Measurements from ENCODE around the gene ANKRD28. TPM values are rescaled to one million over a fixed set of nuclear protein-coding genes. Genes with fewer than 3 reads are reported as not detected.

Gene ANKRD28
- total and polyA plus RNA-seq, 2 of the 13 experiments (the other 11 are each of a cell fraction or from before 2014, with no cell fraction given), result 21.0 to 28.9 TPM

DNA sequence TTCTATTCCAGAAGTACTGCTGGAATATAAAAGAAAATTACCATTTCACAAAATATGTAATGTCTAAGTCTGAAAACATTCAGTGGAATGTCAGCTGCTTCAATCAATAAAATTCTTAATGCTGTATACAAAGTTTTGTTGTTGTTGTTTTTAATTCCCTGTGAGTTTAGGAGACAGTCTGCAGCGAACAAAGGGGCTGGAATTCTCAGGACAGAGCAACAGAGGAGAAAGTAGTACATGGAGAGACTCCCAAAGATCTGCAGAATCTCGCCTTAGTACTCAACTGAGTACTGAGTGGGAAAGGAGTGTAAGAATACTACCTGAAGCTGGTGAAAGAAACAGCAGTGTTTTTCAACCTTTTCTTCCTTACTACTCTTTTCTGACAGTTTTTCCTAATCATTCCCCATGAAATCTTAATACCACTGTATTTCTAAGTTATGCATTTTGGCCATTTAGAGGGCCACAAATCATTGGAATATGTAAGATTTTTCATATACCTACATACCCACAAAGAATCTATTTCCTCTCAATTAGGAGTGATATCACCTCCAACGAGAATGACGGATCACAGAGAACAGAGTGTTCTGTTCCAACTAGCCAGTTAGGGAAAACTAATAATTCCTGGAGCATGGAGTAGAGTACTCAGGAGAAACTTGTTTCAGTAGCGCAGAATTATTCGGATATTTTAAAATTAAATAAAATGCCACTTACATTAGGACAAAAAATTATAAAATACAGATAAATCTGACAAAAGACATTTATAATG lies 16.0 kb downstream of the ANKRD28 start:
- no peaks in the 10 kb centered on the region for H3K27me3 ChIP-seq (ENCODE audit: control insufficient read depth in 1 of 2, insufficient read depth in 2 of 2, low read length in 2 of 2)
- H3K4me2 ChIP-seq (ENCODE audit: low read depth, low read length), result no peak overlapping the region
- TF ChIP-seq ZNF607 (CRISPR knock-in tag; IDR thresholded peaks at IDR 0.05; ENCODE audit: borderline replicate concordance) (no peak), ZNF34 (CRISPR knock-in tag; IDR thresholded peaks at IDR 0.05; ENCODE audit: borderline replicate concordance) (no peak), YY1 (IDR thresholded peaks at IDR 0.05; ENCODE audit: insufficient read depth, insufficient replicate concordance, low read depth, low read length) (no peak), SP140L (CRISPR knock-in tag; IDR thresholded peaks at IDR 0.05; ENCODE audit: borderline replicate concordance) (no peak)
- TF ChIP-seq, protein P1, sequence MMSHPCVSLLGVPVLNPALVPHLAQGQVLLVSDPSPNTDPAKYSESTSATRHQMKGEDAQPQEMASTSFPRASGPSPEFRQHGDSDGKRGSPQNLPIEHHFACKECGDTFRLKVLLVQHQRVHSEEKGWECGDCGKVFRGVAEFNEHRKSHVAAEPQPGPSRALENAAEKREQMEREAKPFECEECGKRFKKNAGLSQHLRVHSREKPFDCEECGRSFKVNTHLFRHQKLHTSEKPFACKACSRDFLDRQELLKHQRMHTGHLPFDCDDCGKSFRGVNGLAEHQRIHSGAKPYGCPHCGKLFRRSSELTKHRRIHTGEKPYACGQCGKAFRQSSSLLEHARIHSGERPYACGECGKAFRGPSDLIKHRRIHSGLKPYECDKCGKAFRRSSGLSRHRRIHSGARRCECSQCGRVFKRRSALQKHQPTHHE (CRISPR knock-in tag; IDR thresholded peaks at IDR 0.05; ENCODE audit: borderline replicate concordance), result no peak
- H2AFZ ChIP-seq (ENCODE audit: low read length), result no peak overlapping the region
- H4K20me1 ChIP-seq (ENCODE audit: insufficient read depth, low read length), result no peaks in the 10 kb centered on the region
- H3K36me3 ChIP-seq (replicated peaks in 1 of 2; ENCODE audit: control insufficient read depth in 1 of 2, insufficient read depth in 2 of 2, low read length in 2 of 2), result 0 out of 5 replicates have a peak, but pooled peaks cover 0 to 3% of the 10 kb centered on the region in 2 experiments
- peaks cover 26% of the 10 kb centered on the region for H3K79me2 ChIP-seq (ENCODE audit: insufficient read depth, low read length)
- POLR2A ChIA-PET, result no interaction called here
- CTCF ChIA-PET (ENCODE audit: low intra/inter-chr PET ratio, low total read pairs), result no interaction called here
- in situ Hi-C loops (cut with HindIII; ENCODE audit: extremely low pct_ligation_motif_present, low pct_unique_long_range_greater_than_20kb), result no loop called here
- peaks cover 21% of the 10 kb centered on the region for H3K4me1 ChIP-seq (ENCODE audit: insufficient read depth, low read length)
- ATAC-seq, result no peak
- FAIRE-seq, result no peak
- H3K9ac ChIP-seq (ENCODE audit: insufficient read depth, low read depth, low read length), result no peak overlapping the region
- no peaks in the 10 kb centered on the region for H3K9me3 ChIP-seq (ENCODE audit: low read length)
- H3K27ac ChIP-seq (ENCODE audit: extremely low read length, insufficient read depth, low read length), result no peak overlapping the region
- intact Hi-C loops (cut with micrococcal nuclease; ENCODE audit: unreplicated experiment), result no loop called here
- over 99% methylated on average over 6 of the region's 6 CpGs for WGBS (ENCODE audit: low lambda C conversion rate)
- DNase-seq (ENCODE audit: low spot score), result no peak
- no peak overlapping the region for H3K4me3 ChIP-seq (replicated peaks in 1 of 3; ENCODE audit: insufficient read depth in 1 of 3, low read depth in 2 of 3, low read length in 3 of 3)
- no TSS peak for BruUV-seq (replicated peaks)

DNA sequence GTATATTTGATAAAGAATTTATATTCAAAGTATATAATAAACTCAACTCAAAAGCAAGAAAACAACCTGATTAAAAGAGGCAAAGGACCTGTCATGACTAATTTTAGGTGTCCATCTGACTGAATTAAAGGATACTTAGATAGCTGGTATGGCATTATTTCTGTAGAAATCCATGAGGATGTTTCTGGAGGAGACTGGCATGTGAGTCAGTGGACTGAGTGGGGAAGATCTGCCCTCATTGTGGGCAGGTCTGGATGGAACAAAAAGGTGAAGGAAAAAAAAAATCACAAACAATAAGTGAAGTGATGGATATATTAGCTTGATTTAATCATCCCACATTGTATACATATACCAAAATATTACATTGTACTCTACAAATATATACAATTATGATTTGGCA lies 16.6 kb downstream of the ANKRD28 start:
- Histone ChIP-seq H4K20me1 (ENCODE audit: insufficient read depth, low read length) (no peaks in the 10 kb centered on the region), H3K79me2 (ENCODE audit: insufficient read depth, low read length) (peaks cover 26% of the 10 kb centered on the region), H3K9me3 (ENCODE audit: low read length) (no peaks in the 10 kb centered on the region), H3K27ac (ENCODE audit: extremely low read length, insufficient read depth, low read length) (no peak overlapping the region), H3K36me3 (replicated peaks in 1 of 2; ENCODE audit: control insufficient read depth in 1 of 2, insufficient read depth in 2 of 2, low read length in 2 of 2) (0 out of 5 replicates have a peak, but pooled peaks cover 0 to 3% of the 10 kb centered on the region in 2 experiments), H3K4me1 (ENCODE audit: insufficient read depth, low read length) (peaks cover 21% of the 10 kb centered on the region), H3K27me3 (ENCODE audit: control insufficient read depth in 1 of 2, insufficient read depth in 2 of 2, low read length in 2 of 2) (no peaks in the 10 kb centered on the region), H3K4me3 (replicated peaks in 1 of 3; ENCODE audit: insufficient read depth in 1 of 3, low read depth in 2 of 3, low read length in 3 of 3) (no peak overlapping the region), H2AFZ (ENCODE audit: low read length) (no peak overlapping the region), H3K4me2 (ENCODE audit: low read depth, low read length) (no peak overlapping the region), H3K9ac (ENCODE audit: insufficient read depth, low read depth, low read length) (no peak overlapping the region)
- TF ChIP-seq, protein P2, sequence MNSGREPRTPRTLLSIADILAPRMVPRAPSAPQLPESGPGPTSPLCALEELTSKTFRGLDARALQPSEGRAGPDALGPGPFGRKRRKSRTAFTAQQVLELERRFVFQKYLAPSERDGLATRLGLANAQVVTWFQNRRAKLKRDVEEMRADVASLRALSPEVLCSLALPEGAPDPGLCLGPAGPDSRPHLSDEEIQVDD (CRISPR knock-in tag; IDR thresholded peaks at IDR 0.05; ENCODE audit: borderline replicate concordance), result no peak
- TF ChIP-seq, protein P3, sequence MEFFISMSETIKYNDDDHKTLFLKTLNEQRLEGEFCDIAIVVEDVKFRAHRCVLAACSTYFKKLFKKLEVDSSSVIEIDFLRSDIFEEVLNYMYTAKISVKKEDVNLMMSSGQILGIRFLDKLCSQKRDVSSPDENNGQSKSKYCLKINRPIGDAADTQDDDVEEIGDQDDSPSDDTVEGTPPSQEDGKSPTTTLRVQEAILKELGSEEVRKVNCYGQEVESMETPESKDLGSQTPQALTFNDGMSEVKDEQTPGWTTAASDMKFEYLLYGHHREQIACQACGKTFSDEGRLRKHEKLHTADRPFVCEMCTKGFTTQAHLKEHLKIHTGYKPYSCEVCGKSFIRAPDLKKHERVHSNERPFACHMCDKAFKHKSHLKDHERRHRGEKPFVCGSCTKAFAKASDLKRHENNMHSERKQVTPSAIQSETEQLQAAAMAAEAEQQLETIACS (CRISPR knock-in tag; IDR thresholded peaks at IDR 0.05), result no peak
- DNase-seq (ENCODE audit: low spot score) (no peak), ATAC-seq (no peak), FAIRE-seq (no peak)
- CTCF ChIA-PET (ENCODE audit: low intra/inter-chr PET ratio, low total read pairs), result no interaction called here
- BruUV-seq (replicated peaks), result no TSS peak
- intact Hi-C loops (cut with micrococcal nuclease; ENCODE audit: unreplicated experiment), result no loop called here
- POLR2A ChIA-PET, result no interaction called here
- in situ Hi-C loops (cut with HindIII; ENCODE audit: extremely low pct_ligation_motif_present, low pct_unique_long_range_greater_than_20kb), result no loop called here

All from HepG2 (cell line).